ENCODE measurements around the gene MAP3K12.

DNA sequence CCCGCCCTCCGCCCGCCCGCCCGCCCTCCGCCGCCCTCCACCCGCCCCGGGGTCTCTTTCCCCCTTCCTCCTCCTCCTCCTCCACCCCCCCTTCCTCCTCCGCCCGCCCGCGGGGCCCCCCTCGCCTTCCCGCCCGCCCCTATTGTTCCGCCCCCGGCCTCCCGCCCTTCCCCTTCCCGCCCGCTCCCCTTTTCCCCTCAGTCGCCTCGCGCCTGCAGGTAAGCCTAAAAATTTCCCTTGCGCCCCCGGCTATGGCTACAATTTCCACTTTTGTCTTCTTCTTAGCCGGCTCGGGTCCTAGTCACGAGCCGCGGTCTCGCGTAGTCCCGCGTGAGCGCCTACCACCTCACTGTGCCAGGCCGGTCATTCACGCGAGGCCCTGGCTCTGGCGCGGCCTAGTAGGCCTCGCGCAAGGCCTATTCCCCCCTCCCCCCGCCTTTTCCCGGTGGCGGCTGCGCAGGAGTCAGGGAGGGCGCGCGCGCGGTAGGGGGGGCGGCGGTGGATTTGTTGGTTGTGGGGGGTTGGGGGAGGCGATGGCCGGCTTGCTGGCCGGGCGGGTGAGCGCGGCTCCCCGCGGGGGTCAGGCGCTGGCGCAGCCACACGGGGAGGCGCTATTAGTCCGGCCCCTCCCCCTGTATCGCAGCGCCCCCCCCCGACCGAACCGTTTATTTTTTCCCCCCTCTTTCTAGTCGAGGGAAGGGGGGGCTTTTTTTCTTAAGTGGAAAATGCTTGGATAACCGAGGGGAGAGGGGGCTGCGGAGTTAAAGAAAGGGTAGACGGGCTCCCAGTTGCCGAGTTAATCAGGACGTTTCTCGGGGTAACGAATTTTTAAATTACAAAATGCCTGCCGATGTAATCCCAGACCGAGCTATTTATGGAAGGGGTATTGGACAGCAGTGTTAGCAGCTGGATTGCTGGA lies 46.8 kb downstream of the MAP3K12 start:
- TF ChIP-seq POLR2A (IDR thresholded peaks at IDR 0.05) (peak in 1 of 2 donors; percentile 22), CTCF (IDR thresholded peaks at IDR 0.05) (peak in 10 of 12 donors; percentile 9 to 68 (median 52))

Measured in heart left ventricle (tissue), 13 donors.